Hepatocyte (in vitro differentiated cells): ENCODE results near the gene PAMR1.

Experiments used
- EZH2 ChIP-seq: fragments of 200-600 bp; sonication (generic); IDR thresholded peaks from 2 replicates; pipeline ENCODE4 v1.6.1; 2016; ENCODE audit warnings: antibody characterized with exemption, mild to moderate bottlenecking, borderline replicate concordance
- TF ChIP-seq, protein P1 (sequence below): fragments of 200-600 bp; sonication (generic); IDR thresholded peaks from 2 replicates; pipeline ENCODE4 v1.5.1; 2016; ENCODE audit warnings: antibody characterized with exemption, mild to moderate bottlenecking; ENCODE audit not compliant: poor library complexity

DNA sequence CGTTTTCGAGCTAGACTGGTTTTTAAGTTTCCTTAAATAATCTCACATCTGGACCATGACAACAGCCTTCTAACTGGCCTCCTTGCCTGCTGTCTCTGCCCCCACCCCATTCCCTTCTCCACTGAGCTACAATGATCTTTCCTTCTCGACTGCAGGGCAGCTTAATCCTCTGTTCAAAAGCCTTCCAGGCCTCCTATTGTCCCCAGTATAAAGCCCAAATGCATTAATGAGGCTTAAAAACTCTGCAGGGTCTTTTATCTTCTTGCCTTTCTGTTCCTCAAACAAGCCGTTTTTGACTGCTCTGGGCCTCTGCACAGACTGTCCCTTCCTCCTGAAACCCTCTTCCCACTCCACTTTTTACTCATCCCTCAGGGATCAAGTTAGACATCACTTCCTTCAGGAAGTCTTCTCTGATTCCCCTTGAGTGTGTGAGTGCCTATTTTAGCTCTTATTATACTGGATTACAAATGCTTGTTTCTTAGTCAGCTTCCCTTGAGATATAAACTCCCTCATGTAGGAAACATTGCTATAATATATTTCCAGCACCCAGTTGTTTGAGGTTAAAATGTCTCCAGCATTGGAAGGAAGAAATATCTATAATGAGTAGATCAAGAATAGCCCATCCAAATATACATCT, 23.6 kb upstream of the PAMR1 start:
- TF ChIP-seq, protein P1, sequence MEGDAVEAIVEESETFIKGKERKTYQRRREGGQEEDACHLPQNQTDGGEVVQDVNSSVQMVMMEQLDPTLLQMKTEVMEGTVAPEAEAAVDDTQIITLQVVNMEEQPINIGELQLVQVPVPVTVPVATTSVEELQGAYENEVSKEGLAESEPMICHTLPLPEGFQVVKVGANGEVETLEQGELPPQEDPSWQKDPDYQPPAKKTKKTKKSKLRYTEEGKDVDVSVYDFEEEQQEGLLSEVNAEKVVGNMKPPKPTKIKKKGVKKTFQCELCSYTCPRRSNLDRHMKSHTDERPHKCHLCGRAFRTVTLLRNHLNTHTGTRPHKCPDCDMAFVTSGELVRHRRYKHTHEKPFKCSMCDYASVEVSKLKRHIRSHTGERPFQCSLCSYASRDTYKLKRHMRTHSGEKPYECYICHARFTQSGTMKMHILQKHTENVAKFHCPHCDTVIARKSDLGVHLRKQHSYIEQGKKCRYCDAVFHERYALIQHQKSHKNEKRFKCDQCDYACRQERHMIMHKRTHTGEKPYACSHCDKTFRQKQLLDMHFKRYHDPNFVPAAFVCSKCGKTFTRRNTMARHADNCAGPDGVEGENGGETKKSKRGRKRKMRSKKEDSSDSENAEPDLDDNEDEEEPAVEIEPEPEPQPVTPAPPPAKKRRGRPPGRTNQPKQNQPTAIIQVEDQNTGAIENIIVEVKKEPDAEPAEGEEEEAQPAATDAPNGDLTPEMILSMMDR = no peak
- no peak for TF ChIP-seq EZH2
